HCT116 (cell line): ENCODE measurements around the gene LTC4S. TPM values are rescaled to one million over a fixed set of nuclear protein-coding genes. Genes with fewer than 3 reads are reported as not detected.

ENCODE experiments used
- ATAC-seq: fragments of 200-7000 bp; cut with Tn5 transposase; 2 replicates; pipeline ENCODE4 v1.9.1; 2020; ENCODE audit warnings: mild to moderate bottlenecking, moderate library complexity
- BruUV-seq: library from RNA; stranded (reverse); fragments of 400-500 nt; replicated peaks from 2 replicates; lab custom pipeline; 2021; lab: Mats Ljungman, UMichigan
- CTCF ChIA-PET: fragments of 300-600 bp; sonication (Branson Sonifier 250); formaldehyde crosslinking; loops from one replicate; lab custom pipeline; 2021; ENCODE audit warnings: antibody characterized with exemption; lab: Charles Lee
- POLR2A ChIA-PET: fragments of 300-600, 350-600 bp; sonication (Branson Sonifier 250); formaldehyde crosslinking; loops from one replicate; lab custom pipeline; 2021; ENCODE audit warnings: antibody characterized with exemption; lab: Charles Lee
- RAD21 ChIA-PET, 2 experiments: fragments of 300-600 bp; sonication (Branson Sonifier 250); formaldehyde crosslinking; loops; one replicate each; lab custom pipeline; 2023; ENCODE audit warnings: low total read pairs in 2 of 2; ENCODE audit not compliant: uncharacterized antibody in 2 of 2, unreplicated experiment in 2 of 2, low non-redundant PET in 1 of 2; lab: Charles Lee
- DNase-seq: peaks from one replicate; pipeline ENCODE4 v3.0.0-alpha.2; 2010; ENCODE audit warnings: low read depth, low spot score
- H2AFZ ChIP-seq: fragments of 200-600 bp; shearing (Covaris generic), sonication (generic); 2 replicates; pipeline ENCODE4 v1.6.1; 2017; ENCODE audit warnings: low read depth, mixed run types, mixed read lengths, antibody characterized with exemption, low read length; ENCODE audit not compliant: poor library complexity, severe bottlenecking
- H3K27ac ChIP-seq: 2 replicates; pipeline ENCODE4 v1.5.1; 2012; ENCODE audit warnings: low read depth, low read length
- H3K27me3 ChIP-seq: fragments of 200-600 bp; sonication (generic); 2 replicates; pipeline ENCODE4 v1.6.1; 2016; ENCODE audit warnings: mixed run types, low read length, mixed read lengths; ENCODE audit not compliant: insufficient read depth
- H3K36me3 ChIP-seq, 2 experiments: fragments of 200-500 bp in 1 of 2; fragments of 200-600 bp in 1 of 2; sonication (Bioruptor generic) in 1 of 2; sonication (generic) in 1 of 2; 2 replicates each; pipeline versions ENCODE4 v1.5.1 to v1.6.1; 2014 to 2016; ENCODE audit warnings: low read length in 2 of 2, inconsistent platforms in 1 of 2, mixed read lengths in 1 of 2, mixed run types in 1 of 2; ENCODE audit not compliant: insufficient read depth in 2 of 2, control insufficient read depth in 1 of 2
- H3K4me1 ChIP-seq, 2 experiments: fragments of 200-600 bp in 1 of 2; sonication (generic) in 1 of 2; 2 replicates each; pipeline versions ENCODE4 v1.5.1 to v1.6.1; 2012 to 2017; ENCODE audit warnings: low read length in 2 of 2, inconsistent platforms in 1 of 2, mild to moderate bottlenecking in 1 of 2, mixed read lengths in 1 of 2, mixed run types in 1 of 2, moderate library complexity in 1 of 2; ENCODE audit not compliant: insufficient read depth in 2 of 2, control insufficient read depth in 1 of 2
- H3K4me2 ChIP-seq: fragments of 200-600 bp; sonication (generic); 2 replicates; pipeline ENCODE4 v1.6.1; 2017; ENCODE audit warnings: mixed run types, low read length, mixed read lengths
- H3K4me3 ChIP-seq, 2 experiments: fragments of 200-600 bp in 1 of 2; sonication (generic) in 1 of 2; replicated peaks in 1 of 2; 2 replicates each; pipeline ENCODE4 v1.5.1; 2011 to 2016; ENCODE audit warnings: low read length in 2 of 2, control low read depth in 1 of 2, low read depth in 1 of 2, mild to moderate bottlenecking in 1 of 2, mixed read lengths in 1 of 2, mixed run types in 1 of 2
- H3K79me2 ChIP-seq: fragments of 200-600 bp; sonication (generic); 2 replicates; pipeline ENCODE4 v1.6.1; 2017; ENCODE audit warnings: mild to moderate bottlenecking, mixed run types, low read length, moderate library complexity, mixed read lengths; ENCODE audit not compliant: insufficient read depth
- H3K9ac ChIP-seq: fragments of 200-600 bp; sonication (generic); 2 replicates; pipeline ENCODE4 v1.6.1; 2016; ENCODE audit warnings: low read length, mixed read lengths
- H3K9me2 ChIP-seq: fragments of 200-600 bp; sonication (generic), shearing (Covaris generic); 2 replicates; pipeline ENCODE4 v1.6.1; 2017; ENCODE audit warnings: mixed run types, mild to moderate bottlenecking, moderate library complexity; ENCODE audit not compliant: insufficient read depth
- H3K9me3 ChIP-seq, 2 experiments: fragments of 200-500 bp in 1 of 2; fragments of 200-600 bp in 1 of 2; sonication (Bioruptor generic) in 1 of 2; sonication (generic) in 1 of 2; 2 replicates each; pipeline ENCODE4 v1.6.1; 2014 to 2017; ENCODE audit warnings: low read length in 2 of 2, mixed read lengths in 2 of 2, inconsistent platforms in 1 of 2, low read depth in 1 of 2, mild to moderate bottlenecking in 1 of 2, mixed run types in 1 of 2, moderate library complexity in 1 of 2; ENCODE audit not compliant: control insufficient read depth in 1 of 2, insufficient read depth in 1 of 2
- H4K20me1 ChIP-seq: fragments of 200-600 bp; sonication (generic), shearing (Covaris generic); 2 replicates; pipeline ENCODE4 v1.6.1; 2017; ENCODE audit warnings: mixed run types, mild to moderate bottlenecking, moderate library complexity; ENCODE audit not compliant: insufficient read depth
- ATF3 ChIP-seq: IDR thresholded peaks from 2 replicates; pipeline ENCODE4 v1.6.1; 2012
- CBX3 ChIP-seq: IDR thresholded peaks from 2 replicates; pipeline ENCODE4 v1.6.1; 2012; ENCODE audit warnings: low read depth
- CTCF ChIP-seq, 3 experiments: fragments of 200-600 bp in 1 of 3; sonication (generic) in 1 of 3; IDR thresholded peaks in 2 of 3; conservative IDR thresholded peaks in 1 of 3; 2 replicates each; pipeline ENCODE4 v1.5.1; 2012 to 2017; ENCODE audit warnings: low read depth in 2 of 3, low read length in 2 of 3, antibody characterized with exemption in 1 of 3, borderline replicate concordance in 1 of 3, control low read depth in 1 of 3, mild to moderate bottlenecking in 1 of 3, mixed read lengths in 1 of 3, mixed run types in 1 of 3, moderate library complexity in 1 of 3; ENCODE audit not compliant: insufficient read depth in 1 of 3
- ELF1 ChIP-seq: IDR thresholded peaks from 2 replicates; pipeline ENCODE4 v1.6.1; 2012; ENCODE audit warnings: low read depth, borderline replicate concordance
- FOSL1 ChIP-seq: IDR thresholded peaks from 2 replicates; pipeline ENCODE4 v1.6.1; 2012; ENCODE audit warnings: low read depth
- RAD21 ChIP-seq: IDR thresholded peaks from 2 replicates; pipeline ENCODE4 v1.6.1; 2012; ENCODE audit warnings: low read depth, mild to moderate bottlenecking
- REST ChIP-seq: IDR thresholded peaks from 2 replicates; pipeline ENCODE4 v1.6.1; 2012; ENCODE audit warnings: low read depth
- SP1 ChIP-seq: IDR thresholded peaks from 2 replicates; pipeline ENCODE4 v1.6.1; 2012; ENCODE audit warnings: low read depth
- SRF ChIP-seq: IDR thresholded peaks from 2 replicates; pipeline ENCODE4 v1.6.1; 2012; ENCODE audit warnings: low read depth
- TCF7L2 ChIP-seq: IDR thresholded peaks from 2 replicates; pipeline ENCODE4 v1.7.0; 2011; ENCODE audit warnings: borderline replicate concordance, inconsistent platforms; ENCODE audit not compliant: insufficient read depth, insufficient read length; ENCODE audit errors: extremely low read depth
- YY1 ChIP-seq: IDR thresholded peaks from 2 replicates; pipeline ENCODE4 v1.6.1; 2011; ENCODE audit warnings: low read length, low read depth, moderate library complexity, mild to moderate bottlenecking; ENCODE audit not compliant: insufficient replicate concordance; ENCODE audit errors: extremely low read depth
- ZBTB33 ChIP-seq: IDR thresholded peaks from 2 replicates; pipeline ENCODE4 v1.6.1; 2011; ENCODE audit warnings: mild to moderate bottlenecking, low read length, moderate library complexity; ENCODE audit not compliant: insufficient replicate concordance; ENCODE audit errors: extremely low read depth
- ZFX ChIP-seq: fragments of 450-650 bp; IDR thresholded peaks from 2 replicates; pipeline ENCODE4 v1.6.1; 2017
- intact Hi-C: fragments of 100-400 bp; cut with micrococcal nuclease; formaldehyde crosslinking; loops from 2 replicates; pipeline ENCODE4 v1.10.0; 2022
- total RNA-seq: library from RNA; stranded (reverse); gene quantifications from one replicate; pipeline ENCODE4 v1.2.1, GENCODE V29; 2021; ENCODE audit not compliant: unreplicated experiment

LTC4S gene
- total RNA-seq, 1 experiment from 2014 or later: 5.0 TPM

- BruUV-seq: no TSS peak
- Histone ChIP-seq H3K27me3 (no peaks in the 10 kb centered on the region), H3K9me3 (no peaks in the 10 kb centered on the region), H3K4me1 (peaks cover 11 to 47% of the 10 kb centered on the region in 2 experiments), H3K79me2 (peaks cover 81% of the 10 kb centered on the region), H4K20me1 (peaks cover 9% of the 10 kb centered on the region; the same call in 1 of the 2 replicates), H3K27ac (peak overlapping the region; percentile 50), H3K9ac (0 out of 2 replicates have a peak overlapping the region, but pooled peaks have one; percentile 22), H3K4me3 (no peak overlapping the region), H3K9me2 (no peaks in the 10 kb centered on the region), H3K4me2 (peak overlapping the region; percentile 48), H2AFZ (no peak overlapping the region), H3K36me3 (peaks cover 11 to 17% of the 10 kb centered on the region in 2 experiments; a peak in 3 of 4 replicates)
- RAD21 ChIA-PET: no interaction called here
- TF ChIP-seq FOSL1 (no peak), ATF3 (no peak), REST (no peak), SRF (no peak), CTCF (IDR thresholded peaks at IDR 0.05 in 2 of 3, conservative IDR thresholded peaks at IDR 0.05 in 1 of 3; ENCODE audit: borderline replicate concordance in 1 of 3, insufficient read depth in 1 of 3, low read depth in 2 of 3, low read length in 2 of 3) (peak; percentile 83 to 97 (median 90)), SP1 (no peak), RAD21 (peak; percentile 83), ELF1 (no peak), YY1 (no peak), CBX3 (no peak), ZBTB33 (no peak), TCF7L2 (no peak), ZFX (no peak)
- POLR2A ChIA-PET: interaction anchor here (1.2 kb wide), 1 partner anchor 140 kb away, joined by 4 read pairs; the partner anchor contains the start of gene HNRNPH1
- intact Hi-C loops: loop anchor here (2.0 to 10.0 kb wide), 3 partner anchors 31 to 221 kb away; no protein-coding TSS in a partner anchor
- CTCF ChIA-PET: interaction anchor here (0.8 to 1.7 kb wide), 8 partner anchors 8 to 328 kb away, joined by 3 to 6 read pairs (median 4); partner anchors contain the start of gene MAML1
- peak; percentile 88 for ATAC-seq
- peak; percentile 38 for DNase-seq
These were observed 30.4 kb upstream of the LTC4S start for GRCh38 chr5:179763215-179763945.
